GM10847 (cell line): ENCODE measurements around the gene RAPGEF6.

Source experiments
- POLR2A ChIP-seq: IDR thresholded peaks from 2 replicates; pipeline ENCODE4 v1.6.1; 2011; ENCODE audit not compliant: insufficient read length; ENCODE audit errors: extremely low read depth

The RAPGEF6 gene

DNA sequence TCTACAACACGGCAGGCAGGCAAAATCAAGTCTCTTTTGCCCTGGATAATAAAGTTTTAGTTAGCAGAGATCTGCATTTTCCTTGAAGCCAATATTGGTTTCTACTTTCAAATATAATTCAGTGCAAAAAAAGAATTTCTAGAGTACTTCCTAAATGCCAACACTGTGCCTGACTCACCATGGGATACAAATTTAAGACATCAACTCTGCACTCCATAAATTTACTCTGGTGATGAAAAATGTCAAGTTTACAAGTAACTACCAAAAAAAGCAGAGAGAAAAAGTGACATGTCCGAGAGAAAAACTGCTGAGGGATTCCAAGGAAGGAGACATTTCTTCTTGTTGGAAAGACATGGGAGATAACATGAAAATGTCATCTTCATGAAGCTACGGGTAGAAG is 119.7 kb downstream of the RAPGEF6 start:
- no peak for TF ChIP-seq POLR2A

DNA sequence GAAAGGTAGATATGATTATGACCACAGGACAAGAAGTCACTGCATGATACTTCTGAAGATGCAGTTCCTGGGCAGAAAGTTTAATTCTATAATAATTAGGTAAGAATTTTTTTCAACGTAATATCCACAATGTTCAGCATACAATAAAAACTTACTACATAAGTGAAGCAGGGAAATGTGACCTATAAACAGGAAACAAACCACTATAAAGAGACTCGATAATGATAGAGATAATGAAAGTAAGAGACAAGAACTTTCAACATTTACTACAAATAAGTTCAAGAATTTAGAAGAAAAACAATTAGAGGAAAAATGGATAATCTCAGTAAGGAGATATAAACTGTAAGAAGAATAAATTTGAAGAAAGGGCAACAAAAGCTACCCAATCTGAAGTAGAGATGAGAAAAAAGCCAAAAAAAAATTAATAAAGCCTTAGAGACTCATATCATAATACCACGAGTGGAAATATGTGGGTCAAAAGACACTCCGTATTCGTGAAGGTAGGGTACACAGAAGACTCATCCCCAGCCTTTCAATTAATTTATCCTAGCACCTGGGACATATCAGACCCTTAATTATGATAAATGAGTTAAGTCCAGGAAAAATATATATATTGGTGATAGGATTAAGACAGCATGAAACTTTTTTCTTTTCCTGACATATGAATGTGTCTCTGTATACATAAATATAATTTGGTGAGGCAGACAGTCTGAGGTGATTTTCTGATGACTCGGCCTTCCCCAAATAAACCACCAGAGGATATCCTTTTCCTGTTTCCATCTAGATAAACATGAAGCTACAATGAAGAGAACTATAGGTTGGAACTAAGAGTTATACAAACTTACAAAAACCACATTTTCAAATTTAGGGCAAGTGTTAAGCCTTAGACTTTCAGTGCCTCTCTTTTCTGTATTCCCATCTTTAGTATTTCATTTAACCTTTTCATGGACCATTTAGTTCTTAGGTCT is 120.4 kb downstream of the RAPGEF6 start:
- TF ChIP-seq POLR2A, result no peak

DNA sequence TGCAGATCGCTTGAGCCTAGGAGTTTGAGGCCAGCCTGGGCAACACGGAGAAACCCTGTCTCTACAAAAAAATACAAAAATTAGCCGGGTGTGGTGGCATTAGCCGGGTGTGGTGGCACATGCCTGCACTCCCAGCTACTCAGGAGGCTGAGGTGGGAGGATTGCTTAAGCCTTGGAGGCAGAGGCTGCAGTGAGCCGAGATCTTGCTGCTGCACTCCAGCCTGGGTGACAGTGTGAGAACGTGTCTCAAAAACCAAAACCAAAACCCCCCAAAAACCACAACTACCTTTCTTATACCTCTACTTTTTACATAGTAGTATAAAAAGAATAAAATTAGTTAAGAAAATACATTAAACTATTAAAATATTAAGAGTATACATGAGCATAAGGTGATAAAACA is 121.2 kb downstream of the RAPGEF6 start:
- no peak for TF ChIP-seq POLR2A

DNA sequence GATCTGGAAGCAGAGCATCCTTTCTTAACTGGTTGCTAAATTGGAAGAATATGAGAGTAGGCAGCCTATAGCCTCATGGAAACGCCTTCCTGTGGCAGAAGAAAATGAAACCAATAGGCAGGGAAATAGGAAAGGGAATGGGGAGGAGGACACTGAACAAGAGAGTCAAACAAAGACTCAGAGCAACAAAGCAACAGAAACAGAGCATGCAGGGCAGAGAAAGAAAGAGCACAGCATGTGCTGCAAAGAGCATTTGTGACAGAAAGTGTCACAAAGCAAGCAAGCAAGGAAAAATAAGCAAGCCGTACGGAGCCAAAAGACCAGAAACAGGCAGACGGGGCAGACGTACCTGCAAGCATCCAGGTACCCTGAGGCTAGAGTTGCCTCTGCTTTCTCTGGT is 123.1 kb downstream of the RAPGEF6 start:
- TF ChIP-seq POLR2A, result no peak

DNA sequence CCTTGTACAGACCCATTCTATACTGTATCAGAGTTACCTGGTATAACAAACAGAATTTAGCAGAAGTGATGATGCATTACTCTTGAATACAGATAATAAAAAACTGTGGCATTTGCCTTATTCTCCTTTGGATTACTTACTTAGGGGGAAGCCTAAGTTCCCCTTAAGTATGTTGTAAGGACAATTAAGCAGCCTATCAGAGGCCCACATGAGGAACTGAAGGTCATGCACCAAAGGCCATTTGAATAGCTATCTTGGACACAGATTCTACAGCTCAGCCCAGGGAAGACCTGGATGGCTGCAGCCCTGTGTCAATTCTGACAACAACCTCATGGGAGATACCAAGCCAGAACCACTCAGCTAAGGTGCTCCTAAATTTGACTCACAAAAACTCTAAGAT is 125.2 kb downstream of the RAPGEF6 start:
- TF ChIP-seq POLR2A, result no peak

DNA sequence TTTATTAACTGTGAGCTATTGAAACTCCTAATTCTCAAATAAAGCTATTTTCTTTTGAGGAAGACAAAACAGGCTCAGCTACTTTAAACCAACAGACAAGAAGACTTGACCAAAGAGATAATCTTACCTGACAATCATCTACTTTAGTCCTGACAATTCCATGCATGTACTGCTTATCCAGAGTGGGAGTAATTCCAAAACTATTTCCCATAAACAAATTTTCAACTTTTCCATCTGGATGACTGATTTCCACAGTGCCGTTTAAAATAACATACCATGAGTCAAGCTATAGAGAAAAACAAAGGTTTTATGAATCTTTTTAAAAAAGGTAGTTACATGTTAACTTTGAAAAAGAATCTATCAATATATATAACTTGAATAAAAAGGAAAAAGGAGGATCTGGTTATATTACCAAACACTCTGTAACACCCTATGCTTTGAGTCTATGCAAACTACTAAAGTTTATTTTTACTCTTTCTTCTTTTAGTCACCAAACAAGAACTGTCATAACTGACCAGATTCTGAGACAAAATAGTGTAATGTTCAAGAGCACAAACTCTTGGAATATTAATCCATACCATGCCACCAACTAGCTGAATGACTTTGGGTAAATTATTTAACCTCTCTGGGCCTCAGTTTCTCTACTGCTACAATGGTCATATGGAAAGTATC is 129.7 kb downstream of the RAPGEF6 start:
- TF ChIP-seq POLR2A, result no peak

DNA sequence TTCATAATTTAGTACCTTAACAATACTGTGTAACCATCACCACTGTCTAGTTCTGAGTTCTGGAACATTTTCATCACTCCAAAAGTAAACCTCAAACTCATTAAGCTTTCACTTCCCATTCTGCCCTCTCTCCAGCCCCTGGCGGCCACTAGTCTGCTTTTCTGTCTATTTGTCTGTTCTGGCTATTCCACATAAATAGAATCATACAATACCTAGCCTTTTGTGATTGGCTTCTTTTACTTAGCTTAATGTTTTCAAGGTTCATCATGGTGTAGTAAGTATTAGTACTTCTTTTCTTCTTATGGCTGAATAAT is 138.7 kb downstream of the RAPGEF6 start:
- TF ChIP-seq POLR2A, result no peak

DNA sequence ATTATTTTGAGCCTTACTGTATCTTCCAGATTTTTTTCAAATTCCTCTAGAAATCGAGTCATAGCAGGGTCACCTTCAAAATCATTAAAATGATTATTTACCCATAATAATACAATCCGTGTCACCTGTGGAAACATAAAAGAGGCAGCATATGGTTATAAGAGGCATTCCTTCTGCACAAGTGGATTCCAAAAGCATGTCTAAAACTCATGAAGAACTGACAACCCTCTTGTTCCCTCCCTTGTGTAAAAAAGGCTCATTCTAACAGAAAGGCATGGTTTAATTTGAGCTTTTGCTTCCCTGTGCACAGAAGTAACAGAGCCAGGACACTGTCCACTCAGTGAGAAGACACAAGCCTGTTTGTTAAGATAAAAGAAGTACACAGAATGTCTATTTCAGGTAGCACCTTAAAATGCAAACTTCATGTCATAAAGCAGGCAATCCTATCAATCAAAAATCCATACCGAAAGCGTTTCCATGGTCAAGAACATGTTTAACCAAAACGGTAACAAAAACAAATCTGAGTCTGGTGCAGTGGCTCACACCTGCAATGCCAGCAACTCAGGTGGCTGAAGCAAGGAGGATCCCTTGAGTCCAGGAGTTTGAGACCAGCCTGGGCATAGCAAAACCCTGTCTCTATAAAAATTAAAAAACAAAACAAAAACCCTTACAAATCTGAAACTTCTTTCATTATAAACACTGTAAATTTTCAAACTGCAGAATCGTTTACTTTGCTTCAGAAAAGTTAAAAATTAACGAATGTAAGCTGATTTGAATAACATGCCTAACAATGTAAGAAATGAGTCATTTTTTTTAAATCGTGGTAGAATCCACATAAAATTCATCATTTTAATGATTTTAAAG is 139.3 kb downstream of the RAPGEF6 start:
- TF ChIP-seq POLR2A, result no peak

DNA sequence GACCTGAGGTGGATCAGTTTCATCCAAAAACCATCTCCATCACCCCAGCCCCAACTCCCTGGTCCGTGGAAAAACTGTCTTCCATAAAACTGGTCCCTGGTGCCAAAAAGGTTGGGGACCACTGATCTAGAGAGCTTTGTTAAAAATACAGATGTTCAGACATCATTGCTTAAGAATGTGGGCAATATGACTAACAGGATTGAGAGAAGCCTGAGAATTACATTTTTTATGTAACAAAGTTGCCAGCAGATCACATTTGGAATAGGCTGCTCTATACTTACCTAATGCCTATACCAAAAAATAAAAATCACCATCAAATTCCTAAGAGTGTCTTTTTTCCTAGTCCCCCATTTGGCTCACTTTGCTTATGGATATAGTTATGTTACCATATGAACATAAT is 143.3 kb downstream of the RAPGEF6 start:
- no peak for TF ChIP-seq POLR2A

DNA sequence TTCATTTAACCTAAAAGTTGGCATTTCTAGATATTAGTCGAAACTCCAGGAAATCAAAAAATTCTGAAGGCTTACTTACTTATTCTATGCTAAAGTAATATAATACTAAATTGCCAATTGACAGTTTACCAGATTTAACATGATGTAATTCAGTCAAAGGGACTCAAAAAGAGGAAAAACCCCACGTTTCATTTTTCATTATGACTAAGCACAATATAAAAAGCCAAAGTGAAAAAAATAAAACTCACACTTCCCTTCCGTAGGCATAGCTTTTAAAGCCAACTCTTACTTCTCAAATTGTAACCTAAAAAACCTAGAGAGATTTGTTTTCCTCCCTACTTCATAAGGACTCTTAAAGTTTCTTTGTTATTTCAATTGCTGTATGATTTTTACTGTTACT is 146.6 kb downstream of the RAPGEF6 start:
- TF ChIP-seq POLR2A, result no peak

DNA sequence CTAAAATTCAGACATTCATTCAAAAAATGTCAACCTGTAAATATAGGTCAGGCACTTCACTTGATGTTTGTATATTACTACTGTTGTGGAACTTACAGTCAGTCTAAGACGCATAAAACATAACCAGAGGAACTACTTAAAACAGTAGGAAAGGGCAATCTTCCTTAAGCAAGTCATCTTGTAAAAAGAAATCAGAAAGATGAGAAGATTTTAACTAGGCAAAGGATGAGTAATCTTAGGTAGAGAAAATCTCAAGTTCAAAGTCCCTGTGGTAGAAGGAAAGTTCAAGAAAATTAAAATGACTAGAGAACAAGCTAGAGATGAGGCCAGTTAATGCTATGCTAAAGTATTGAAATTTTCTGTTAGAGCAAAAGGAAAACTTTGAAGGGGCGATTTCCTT is 152.4 kb downstream of the RAPGEF6 start:
- TF ChIP-seq POLR2A, result no peak

DNA sequence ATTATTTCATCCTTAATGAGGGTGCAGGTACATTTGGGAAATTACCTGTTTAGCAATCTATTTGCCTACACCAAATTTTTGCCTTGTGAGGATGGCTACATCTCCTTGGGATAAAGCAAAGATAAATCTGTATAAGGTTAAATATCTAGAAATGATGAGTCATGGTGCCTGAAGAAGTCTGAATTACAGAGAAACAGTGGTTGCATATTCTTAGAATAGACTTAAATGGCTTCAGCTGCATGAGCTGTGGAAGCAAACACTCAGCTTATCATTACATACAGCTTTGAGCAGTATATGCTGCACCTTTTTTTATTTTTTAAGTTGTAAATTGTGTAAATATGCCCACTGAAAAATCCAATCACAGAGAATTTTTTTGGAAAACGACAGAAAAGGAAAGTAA is 153.5 kb downstream of the RAPGEF6 start:
- TF ChIP-seq POLR2A, result no peak

DNA sequence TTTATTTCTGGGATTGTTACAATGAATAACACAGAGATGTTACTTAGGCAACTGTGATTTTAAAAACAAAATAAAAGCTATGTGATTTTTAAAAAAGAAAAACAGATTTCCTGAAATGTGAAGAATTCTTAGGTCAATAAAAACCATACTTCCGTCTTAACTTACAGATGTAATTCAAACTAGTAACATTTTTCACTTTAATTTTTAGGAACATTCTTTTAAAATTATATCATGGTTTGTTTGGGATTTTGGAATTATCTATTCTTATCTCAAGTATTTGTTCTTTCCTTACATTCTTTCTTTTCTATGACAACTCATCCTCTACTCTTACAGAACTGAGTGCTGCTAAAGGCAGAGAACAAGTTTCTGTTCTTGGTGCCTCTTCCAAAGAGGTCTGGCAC is 159.5 kb downstream of the RAPGEF6 start:
- TF ChIP-seq POLR2A, result no peak

DNA sequence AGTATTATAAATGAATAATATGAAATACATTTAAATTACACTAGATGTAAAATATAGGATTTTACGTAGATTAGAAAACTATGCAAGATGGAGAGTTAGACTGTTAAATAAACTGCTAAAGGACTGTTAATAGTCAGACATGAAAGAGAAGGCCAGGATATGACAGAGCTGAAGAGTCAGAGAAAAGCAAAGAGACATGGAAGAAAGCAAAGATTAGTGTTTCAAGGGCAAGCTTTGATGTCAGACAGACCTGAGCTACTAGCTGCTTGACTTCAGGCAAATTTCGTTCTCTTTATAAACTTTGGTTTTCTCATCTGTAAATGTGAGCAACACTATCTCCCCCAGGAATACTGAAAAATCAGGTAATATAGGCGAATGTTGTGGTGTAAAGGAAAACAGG is 161.3 kb downstream of the RAPGEF6 start:
- TF ChIP-seq POLR2A, result no peak

DNA sequence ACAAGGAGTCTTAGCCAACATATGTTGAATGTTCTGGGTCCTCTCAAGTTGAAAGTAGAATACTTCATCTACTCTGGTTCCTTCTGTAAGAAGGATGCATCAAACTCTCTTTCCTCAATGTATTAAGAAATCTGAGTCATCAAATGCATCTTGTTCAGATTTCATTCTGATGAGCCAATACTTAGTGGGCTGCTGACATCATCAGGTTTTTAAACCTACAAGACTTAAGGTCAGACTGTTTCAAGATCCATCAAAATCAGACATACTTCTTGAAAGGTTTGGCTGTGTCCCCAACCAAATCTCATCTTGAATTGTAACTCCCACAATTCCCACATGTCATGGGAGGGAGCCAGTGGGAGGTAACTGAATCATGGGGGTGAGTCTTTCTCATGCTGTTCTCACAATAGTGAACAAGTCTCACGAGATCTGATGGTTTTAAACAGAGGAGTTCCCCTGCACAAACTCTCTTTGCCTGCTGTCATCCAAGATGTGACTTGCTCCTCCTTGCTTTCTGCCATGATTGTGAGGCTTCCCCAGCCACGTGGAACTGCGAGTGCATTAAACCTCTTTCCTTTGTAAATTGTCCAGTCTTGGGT is 168.8 kb downstream of the RAPGEF6 start:
- TF ChIP-seq POLR2A, result no peak

DNA sequence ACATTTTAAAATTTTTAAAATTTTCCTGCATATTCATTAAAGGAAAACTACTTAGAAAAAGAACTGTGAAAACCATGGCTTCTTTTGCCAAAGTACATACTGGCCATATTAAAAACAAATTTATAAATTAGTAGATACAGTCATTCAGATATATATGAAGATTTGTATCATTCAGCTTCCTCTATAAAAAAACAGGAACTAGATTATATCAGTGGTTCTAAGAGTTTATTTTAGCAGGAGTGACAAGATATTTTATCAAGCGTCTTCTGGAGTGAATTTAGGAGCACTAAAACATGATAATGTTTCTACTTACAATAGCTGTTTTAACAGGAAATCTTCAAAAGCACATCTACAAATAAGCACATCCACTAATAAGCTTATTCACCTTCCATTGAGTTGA is 171.4 kb downstream of the RAPGEF6 start:
- TF ChIP-seq POLR2A, result no peak

DNA sequence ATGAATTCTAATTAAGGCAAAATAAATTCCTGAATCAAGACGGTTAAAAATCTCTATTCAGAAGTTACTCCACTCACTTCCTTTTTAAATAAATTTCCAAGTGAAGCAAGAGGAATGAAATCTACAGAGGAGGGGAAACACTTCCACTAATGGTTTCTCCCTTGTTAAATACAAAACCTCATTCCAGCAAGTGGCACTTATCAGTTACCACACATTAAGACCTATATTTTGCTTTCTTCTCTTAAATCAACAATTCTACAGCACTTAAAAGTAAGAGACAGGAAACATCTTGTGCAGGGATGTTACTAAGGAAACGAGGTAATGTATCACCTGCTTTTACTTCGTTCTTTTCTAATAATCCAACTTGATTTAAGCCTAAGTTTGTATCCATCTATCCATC is 172.6 kb downstream of the RAPGEF6 start:
- no peak for TF ChIP-seq POLR2A
